VCaP (cell line): ENCODE results near the gene MEF2C.

Experiments used
- H3K27ac ChIP-seq: fragments of 450-650 bp; 2 replicates; pipeline ENCODE4 v1.5.1; 2017
- CTCF ChIP-seq: fragments of 450-650 bp; conservative IDR thresholded peaks from 2 replicates; pipeline ENCODE4 v1.5.1; 2017; ENCODE audit warnings: mild to moderate bottlenecking, moderate library complexity

The MEF2C gene

GRCh38 chr5:88708682-88709398 is 174.1 kb downstream of the MEF2C start:
- H3K27ac ChIP-seq = no peak overlapping the region
- TF ChIP-seq CTCF = no peak

- no peak overlapping the region for H3K27ac ChIP-seq
- no peak for TF ChIP-seq CTCF
Measured at GRCh38 chr5:88708021-88708420, 175.0 kb downstream of the MEF2C start.

- H3K27ac ChIP-seq = no peak overlapping the region
- no peak for TF ChIP-seq CTCF
Measured at GRCh38 chr5:88707216-88707965, 175.6 kb downstream of the MEF2C start.

- no peak overlapping the region for H3K27ac ChIP-seq
- no peak for TF ChIP-seq CTCF
Measured at GRCh38 chr5:88702332-88702731, 180.7 kb downstream of the MEF2C start.

GRCh38 chr5:88700121-88700520 is 182.9 kb downstream of the MEF2C start:
- no peak overlapping the region for H3K27ac ChIP-seq
- no peak for TF ChIP-seq CTCF

GRCh38 chr5:88698290-88698689 is 184.7 kb downstream of the MEF2C start:
- TF ChIP-seq CTCF = no peak

GRCh38 chr5:88696466-88696865 is 186.5 kb downstream of the MEF2C start:
- no peak overlapping the region for H3K27ac ChIP-seq
- TF ChIP-seq CTCF = no peak

More at GRCh38 chr5:88698290-88698689, 184.7 kb downstream of the MEF2C start:
- H3K27ac ChIP-seq = no peak overlapping the region
